GM18870 (cell line): ENCODE data around the gene KLC1.

ENCODE experiments used
- ATAC-seq: cut with Tn5 transposase; IDR thresholded peaks from one replicate; pipeline ENCODE4 v1.9.1; 2021; ENCODE audit warnings: moderate library complexity; ENCODE audit not compliant: unreplicated experiment

The KLC1 gene

DNA sequence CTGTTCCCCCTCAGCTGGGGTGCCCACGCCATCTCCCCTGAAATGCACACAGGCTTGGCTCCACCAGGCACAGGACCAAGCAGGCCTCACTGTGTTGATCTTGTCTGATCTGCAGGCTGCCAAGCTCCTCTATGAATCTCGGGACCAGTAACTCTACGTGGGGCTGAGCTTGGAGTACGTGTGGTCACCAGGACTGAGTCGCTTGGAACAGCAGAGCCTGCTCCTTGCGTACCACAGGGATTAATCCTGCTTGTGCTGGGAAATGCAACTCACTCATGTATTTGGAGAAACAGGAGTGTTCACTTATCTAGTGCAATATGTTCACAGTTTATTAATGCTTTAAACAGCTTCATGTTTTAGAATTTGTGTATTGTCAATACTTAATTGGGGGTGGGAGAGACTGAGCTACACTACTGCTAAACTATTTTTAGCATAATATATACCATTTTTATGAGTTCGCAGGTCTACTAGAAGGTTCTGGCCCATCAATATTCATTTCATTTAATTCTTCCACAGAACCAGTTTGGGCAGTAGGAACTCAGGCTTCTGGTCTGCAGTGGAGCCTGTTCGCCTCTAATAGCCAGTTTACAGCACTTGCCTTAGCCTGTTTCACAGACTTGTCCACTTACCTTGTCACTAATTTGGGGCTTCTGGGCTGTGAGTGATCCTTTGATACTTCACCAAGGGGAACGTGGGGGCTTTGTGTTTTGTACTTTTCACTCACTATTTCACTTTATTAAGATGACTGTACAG, 104.0 kb downstream of the KLC1 start:
- no peak for ATAC-seq

DNA sequence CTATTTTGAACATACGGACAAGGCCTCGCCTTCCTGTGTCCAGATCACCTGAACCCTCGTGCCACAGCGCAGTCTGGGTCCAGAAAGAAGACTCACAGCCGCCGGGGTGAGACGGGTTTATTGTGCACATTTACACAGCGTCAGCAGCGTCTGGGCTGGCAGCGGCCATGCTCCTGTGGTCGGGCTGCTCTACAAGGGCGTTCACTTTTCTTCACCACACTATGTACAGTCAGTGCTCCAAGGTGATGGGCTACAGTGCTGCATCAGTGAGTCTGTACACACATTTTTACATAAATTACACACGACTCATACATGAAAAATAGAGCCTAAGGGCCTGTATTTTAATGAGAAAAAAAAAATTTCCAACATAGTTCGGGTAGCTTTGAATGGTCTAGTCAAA, 104.6 kb downstream of the KLC1 start:
- no peak for ATAC-seq

DNA sequence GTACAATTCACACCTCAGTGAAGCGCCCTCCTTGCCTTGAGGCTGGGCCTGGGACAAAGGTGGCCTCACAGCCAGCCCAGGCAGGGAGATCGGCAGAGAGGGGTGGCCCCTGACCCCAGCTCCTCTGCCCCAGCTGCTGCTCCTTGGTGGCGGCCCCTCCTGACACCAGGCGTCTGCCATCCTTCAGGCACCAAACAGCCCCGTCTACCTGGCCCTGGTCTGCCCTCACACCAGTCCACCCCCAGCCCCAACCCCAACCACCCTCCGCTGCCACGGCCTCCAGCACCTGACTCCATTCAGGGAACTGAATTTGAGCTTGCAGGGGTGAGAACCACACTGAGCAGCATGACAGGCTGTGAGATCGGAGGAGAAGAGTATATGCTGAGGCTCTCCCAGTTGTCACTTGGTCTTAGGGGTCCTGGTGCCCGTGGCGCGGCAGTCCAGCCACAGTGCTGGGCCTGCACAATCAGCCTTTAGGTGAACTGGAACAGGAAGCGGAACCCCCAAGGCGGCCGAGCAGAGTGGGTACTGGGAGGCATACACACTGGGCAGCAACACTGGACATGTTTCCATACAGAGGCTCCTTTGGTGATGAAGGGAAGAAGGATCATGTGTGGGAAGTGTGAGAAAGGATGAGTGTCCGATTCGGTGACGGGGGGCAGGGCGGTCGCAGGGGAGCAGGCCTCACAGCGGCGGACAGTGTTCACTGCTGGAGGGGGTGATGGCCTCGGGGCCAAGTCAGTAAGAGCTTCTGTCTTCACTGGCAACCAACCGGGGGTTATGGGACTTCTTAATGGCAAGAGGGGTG, 105.3 kb downstream of the KLC1 start:
- no peak for ATAC-seq

DNA sequence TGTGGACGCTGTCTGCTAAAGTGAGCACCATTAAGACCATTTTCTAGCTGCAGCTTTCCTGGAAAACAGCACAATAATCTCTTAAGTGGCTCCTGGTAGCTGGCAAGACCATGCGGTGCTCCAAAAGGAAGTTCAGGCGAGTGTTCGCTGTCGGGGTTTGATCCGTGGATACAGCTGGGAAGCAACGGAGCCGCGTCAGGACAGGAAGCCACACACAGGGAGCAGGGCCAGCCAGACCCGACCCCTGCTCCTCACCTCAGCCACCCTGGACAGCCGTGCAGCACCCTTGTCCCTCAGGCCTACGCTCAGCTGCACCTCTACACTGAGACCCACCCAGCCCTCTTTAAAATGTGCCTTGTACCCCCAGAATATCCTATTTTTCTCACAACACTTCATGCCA, 106.0 kb downstream of the KLC1 start:
- ATAC-seq: no peak

DNA sequence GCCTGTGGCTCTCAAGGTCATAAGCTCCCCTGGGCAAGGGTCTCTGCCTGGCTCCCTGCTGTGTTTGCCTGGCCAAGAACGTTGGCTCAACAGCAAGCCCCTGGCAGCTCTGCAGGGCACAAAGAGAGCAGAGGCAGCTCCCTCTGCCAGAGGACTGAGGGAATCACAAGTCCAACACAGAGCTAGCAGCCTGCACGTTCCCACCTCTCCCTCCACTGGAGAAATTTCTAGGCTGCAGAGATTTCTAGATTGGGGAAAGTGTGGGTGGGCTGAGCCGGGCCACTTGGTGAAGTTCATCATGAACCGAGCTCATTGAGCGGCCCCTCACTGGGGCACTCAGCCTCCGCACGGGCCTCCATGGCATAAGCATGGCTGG, 106.4 kb downstream of the KLC1 start:
- no peak for ATAC-seq

DNA sequence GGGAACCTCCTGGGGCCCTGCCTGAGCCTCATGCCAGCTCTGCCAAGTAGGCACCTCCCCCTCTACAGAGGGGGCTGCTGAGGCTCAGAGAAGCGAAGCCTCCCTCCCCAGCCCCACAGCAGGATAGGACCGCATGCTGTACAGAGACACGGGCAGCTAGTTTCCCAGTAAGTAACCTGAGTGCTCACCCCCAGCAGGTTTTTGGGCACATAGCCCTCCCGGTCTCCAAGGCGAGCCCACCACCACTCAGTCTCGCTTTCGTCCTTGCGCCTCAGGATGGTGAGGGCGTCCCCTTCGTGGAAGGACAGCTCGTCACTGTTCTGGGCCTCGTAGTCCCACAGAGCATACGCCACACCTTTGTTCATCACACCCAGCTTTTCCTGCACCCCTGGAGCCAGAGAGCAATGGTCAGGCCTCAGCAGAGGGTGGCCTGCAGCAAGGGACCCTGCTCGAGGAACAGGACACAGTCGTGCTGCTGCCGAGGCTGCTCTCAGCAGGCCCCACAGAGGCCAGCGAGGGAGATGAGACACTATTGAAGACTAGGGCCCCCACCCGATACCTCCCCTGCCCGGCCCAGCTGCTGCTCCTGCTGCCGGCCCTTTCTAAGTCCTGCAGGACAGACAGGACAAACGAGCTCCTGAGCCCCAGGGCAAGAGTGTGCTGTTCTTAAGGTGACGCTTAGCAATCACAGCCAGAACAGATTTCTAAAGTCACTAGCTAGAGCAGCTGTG, 107.0 kb downstream of the KLC1 start:
- ATAC-seq: no peak

DNA sequence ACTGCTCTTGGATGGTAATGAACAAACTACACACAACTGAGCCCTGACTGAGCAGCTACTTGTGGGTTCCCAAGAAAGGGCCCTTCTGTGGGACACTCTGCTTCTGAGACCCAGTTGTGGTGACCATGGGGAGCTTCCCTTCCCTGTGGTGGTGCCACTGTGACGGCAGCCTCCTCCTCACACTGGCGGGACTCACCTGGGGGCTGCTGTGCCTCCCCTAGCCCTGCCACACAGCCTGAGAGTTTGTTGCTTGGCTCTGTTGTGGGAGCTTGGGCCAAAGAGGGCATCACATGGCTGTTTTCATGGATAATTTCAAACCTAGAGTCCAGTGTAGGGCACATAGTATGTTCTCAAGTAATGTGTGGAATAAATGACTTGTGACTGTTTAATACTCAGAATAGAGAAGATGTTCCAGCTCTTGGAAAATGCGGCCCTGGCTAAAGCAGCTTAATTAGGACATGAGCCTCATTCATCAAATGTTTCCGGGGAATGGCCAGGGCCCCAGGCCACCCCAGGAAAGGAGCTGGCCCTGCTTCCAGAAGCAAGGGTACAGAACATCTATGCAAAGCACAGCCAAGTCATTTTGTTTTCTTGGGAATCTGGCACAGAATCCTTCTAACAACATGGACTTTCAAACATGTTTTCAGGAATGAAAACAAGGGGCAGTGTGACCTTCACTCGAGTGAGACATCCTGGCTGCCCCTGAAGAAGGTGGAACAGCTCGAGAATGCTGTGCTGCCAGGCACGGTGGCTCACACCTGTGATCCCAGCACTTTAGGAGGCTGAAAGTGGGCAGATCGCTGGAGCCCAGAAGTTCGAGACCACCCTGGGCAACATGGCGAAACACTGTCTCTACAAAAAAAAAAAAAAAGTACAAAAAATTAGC, 107.8 kb downstream of the KLC1 start:
- ATAC-seq: no peak

DNA sequence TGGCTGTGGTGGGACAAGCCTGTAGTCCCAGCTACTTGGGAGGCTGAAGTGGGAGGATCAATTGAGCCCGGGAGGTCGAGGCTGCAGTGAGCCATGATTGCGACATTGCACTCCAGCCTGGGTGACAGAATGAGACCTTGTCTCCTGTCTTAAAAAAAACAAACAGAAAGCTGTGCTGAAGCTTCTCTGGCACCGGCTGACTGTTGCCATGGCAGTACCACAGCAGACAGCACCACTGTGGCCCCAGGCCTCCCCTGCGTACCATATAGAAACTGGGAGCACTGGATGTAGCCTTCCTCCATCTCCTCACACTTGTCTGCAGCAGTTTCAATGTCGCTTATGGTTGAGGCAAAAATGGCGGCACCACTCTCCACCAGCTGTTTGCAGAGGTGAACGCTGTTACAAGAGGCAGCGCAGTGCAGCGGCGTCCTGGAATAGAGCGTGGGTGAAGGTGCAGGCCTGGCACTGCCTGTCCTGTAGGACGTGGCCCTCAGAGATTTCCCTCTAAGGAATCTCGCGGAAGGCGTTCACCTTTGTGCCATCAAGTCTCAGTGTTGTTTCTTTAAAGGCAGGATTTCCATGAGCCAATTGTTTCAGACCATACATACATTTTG, 108.5 kb downstream of the KLC1 start:
- ATAC-seq: no peak

DNA sequence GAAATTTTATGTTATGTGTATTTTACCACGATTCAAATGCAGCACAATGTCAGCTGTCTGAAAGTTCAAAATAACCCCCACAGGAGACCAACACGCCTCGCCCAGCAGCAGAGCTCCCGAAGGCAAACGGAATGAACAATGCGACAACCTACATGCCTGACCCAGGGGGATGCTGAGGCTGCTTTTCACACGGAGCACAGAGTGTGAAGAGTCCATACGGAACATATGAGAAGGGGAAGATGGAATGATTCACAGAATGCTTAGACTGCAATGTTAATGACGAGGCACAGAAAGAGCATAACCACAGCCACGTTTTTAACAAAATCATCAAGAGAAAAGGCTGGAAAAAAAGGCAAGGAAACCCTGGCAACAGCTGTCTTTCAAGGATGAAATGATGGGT, 109.2 kb downstream of the KLC1 start:
- ATAC-seq: no peak

DNA sequence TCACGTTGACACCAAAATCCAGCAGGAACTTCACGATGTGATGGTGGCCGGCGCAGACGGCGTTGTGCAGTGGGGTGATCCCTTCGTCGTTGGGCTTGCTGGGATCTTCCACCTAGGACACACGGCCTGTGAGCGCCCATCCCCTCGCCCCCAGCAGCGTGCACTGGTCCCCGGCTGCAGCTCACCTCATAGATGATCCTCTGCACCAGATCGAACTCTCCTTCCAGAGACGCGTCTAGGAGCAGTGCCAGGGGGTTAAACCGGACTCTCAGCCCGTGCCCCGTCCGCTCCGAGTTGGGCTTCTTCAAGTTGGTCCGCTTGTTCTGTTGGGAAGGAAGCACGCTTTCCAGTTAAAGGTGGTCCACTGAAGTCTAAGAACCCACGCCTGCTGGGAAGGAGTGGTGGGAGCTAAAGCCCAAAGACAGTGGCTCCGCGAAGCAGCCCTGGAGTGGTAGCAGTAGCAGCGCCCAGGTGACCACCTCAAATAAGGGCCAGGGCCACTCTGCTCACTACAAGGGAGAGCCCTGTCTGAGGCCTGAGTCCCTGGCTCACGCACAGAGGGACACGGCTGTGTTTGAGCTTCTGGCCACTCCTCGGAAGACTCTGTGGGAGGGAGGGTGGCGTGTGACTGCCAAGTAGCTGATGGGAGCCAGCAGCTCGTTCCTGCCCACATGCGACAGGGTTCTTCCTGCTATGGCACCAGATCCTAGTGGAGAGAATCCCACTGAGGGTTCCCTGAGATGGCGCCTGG, 109.9 kb downstream of the KLC1 start:
- no peak for ATAC-seq

DNA sequence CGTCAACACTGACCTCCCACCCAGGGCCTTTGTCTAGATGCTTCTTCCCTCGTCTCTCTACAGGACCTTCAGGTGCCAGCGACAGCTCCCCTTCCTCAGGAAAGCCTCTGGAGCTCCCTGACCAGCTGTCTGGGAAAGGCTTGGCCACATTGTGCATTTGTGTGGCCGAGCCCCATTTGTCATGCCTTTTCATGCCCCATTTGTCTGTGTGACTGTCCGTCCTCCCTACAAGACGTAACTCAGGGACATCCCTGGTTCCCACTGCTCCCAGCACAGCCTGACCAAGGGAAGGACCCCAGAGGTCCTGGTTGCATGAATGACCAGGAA, 110.4 kb downstream of the KLC1 start:
- ATAC-seq: no peak

DNA sequence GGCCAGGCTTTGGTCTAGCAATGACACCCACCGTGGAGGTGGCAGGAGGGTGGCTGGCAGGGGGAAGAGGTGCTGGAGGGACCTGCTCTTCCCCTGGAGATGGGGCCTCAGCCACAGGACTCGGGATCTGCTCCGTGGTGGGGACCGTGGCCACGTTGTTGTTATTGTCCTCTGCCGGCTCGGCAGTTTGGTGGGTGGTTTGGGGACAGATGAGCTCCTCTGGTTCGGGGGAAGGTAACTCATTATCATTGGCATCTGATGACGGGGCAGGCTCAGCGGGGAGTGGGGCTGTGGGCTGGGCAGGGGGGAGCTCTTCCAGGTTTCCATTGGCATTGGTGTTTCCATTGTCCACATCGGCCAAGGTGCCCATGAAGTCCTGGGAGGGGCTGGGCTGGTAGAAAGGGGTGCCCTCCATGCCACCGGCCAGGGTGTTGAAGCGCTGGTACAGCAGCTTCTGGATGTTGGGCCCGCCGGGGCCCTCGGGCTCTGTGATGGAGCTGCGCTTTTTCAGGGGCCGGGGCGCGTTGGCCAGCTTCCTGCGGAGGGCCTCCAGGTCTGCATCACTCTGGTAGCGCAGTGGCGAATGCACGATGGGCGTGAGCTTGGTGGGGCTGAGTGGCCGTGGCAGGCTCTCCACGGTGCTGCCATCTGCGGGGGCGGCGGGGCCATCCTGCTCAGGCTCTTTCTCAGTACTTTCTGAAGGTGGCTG, 110.9 kb downstream of the KLC1 start:
- ATAC-seq: no peak

DNA sequence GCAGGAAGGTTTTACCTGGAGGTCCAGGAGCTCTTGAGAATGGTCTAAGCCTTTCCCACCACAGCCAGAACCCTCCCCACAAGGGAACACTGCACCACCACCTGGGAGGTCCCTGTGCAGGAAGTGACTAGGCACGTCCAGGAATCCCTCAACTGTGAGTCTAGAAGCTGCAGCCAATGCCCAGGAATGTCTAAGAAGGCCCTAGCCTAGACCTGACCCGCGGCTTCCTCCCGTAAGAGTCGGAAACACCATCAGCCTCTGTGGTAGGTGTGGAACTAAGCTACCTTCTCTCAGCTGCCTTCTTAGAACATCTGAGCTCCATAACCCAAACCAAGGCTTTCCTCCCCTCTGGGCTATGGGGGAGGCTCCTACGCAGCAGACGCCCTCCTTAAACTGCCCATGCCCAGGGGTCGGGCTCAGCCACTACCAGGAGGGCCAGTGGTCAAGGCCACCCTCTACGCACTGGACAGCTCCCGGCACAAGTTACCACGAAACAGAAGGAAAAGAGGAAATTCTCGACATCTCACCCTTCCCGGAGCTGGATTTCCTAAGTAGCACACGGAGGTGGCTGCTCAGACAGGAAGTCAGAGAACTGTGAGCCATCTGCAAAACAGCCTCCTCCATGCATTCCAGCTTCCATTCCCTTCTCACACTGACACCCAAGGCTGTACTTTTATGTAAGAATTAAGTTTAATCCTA, 112.1 kb downstream of the KLC1 start:
- ATAC-seq: no peak

DNA sequence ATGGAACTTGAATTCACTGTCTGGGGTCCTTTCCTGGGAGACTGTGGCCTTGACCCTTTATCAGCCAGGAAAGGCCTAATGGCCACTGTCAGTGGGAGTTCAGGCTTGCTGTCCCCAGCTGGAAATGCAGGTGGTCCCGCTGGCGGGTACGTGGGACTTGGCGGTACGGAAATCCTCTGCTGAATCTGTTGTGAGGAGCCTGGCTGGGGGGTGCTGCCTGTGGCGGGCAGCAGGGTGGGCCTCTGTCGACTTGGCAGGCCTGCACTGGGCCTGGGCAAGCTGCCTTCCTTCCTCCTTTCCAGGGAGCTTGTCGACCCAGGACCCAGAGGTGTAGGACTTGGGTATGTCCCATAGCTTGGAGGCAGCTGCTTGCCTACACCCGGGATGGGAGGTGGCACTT, 112.9 kb downstream of the KLC1 start:
- no peak for ATAC-seq

DNA sequence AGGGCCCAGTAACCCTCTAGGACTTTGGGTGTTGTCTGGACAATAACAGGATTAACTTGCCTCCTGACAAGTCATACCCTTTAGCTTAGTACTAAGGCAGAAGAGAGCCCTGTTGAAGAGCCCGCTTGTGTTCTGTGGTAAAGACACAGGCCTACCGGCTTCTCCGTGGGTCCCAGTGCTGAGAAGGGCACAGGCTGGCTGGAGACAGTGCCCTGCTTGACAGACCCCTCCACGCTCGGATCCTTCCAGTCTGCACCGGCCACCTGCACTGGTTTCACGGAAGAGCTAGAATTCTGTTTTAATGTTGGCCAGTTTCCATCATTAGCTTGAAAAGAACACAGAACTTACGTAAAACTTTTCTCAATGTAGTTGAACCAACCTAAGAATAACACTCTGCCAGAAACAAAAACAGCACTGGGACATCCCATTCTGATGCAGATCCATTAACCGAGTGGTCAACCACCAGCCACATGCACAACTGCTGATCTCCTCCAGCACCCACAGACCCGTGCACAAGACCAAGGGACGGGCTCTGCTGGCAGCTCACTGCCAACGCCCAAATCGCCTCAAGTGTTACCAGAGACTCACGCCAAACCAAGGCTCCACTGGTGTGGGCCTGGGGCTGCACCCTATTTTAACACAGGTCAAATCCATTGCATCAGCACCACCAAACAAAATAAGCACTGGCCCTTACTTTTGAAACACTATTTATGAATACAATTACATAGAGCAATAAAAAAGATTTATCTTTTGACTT, 113.7 kb downstream of the KLC1 start:
- no peak for ATAC-seq

DNA sequence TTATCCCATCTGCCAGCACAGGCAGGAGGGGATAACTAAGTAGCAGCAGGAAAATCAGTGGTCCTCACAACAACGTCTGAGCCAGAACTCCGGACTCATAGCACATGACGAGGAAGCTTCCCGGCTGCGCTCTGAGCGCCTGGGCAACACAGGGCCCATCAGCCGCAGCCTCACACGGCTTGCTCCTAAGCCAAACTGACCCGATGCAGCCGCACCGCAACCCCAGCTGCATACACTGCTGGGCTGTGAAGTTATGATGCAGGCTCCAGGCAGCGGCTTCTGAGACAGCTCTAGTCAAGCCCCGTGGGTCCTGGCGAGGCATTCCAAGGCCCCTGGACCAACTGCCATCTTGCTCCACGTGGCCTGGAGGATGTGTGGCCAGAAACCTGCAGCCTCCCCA, 114.7 kb downstream of the KLC1 start:
- ATAC-seq: no peak

DNA sequence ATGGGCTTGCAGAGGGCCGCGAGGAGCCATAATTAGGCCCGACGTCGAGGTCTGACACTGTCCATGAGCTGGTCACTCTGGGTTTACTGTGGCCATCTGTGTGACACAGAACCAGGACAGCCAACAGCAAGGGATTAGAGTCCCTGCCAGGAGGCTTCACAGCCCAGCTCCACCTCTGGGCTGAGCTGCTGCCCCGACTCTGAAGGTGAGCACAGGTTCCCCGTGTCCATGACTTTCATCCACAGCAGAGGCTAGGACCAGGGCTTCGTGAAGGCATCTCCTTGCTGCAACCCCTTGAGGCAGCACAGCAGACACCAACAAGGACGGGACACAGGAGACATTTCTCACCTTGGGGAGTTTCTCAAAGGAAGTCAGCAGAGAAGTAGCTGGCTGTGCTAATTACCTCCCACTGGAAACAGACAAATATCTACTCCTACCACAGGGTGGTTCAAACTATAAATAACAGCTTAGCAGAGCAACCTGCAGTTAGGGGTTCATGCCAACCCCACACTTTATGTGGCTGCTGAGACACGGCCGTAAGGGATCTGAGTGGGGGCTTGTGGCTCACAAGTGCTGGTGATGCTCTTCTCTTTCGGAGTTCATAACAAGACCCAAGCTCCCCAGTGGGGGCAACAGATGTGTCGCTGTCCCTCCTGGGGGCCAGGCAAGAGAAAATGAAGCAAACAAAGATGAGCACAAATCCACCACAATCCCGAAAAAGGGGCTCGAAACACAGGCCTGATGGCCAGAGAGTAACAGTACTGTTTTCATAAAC, 115.8 kb downstream of the KLC1 start:
- no peak for ATAC-seq
